Mesendoderm (in vitro differentiated cells): ENCODE measurements around the gene KCNQ1.

Source experiments
- DNase-seq: peaks from one replicate; pipeline ENCODE4 v3.0.0; 2013
- H2AK5ac ChIP-seq: 2 replicates; pipeline ENCODE4 v1.6.1; 2013; ENCODE audit warnings: low read length, inconsistent platforms
- H2BK120ac ChIP-seq: 2 replicates; pipeline ENCODE4 v1.6.1; 2013; ENCODE audit warnings: low read depth, mild to moderate bottlenecking, low read length, moderate library complexity, mixed read lengths
- H2BK15ac ChIP-seq: replicated peaks from 2 replicates; pipeline ENCODE4 v1.6.1; 2013; ENCODE audit warnings: low read depth, mild to moderate bottlenecking, moderate library complexity
- H2BK5ac ChIP-seq: 2 replicates; pipeline ENCODE4 v1.6.1; 2013; ENCODE audit warnings: low read length, inconsistent platforms
- H3K18ac ChIP-seq: 2 replicates; pipeline ENCODE4 v1.6.1; 2013; ENCODE audit warnings: mild to moderate bottlenecking, low read length, mixed read lengths
- H3K23ac ChIP-seq: one replicate; pipeline ENCODE4 v1.6.1; 2013; ENCODE audit warnings: low read length
- H3K27ac ChIP-seq: 2 replicates; pipeline ENCODE4 v1.5.1; 2013; ENCODE audit warnings: low read depth, mild to moderate bottlenecking, inconsistent platforms, low read length, moderate library complexity
- H3K27me3 ChIP-seq: 2 replicates; pipeline ENCODE4 v1.6.1; 2013; ENCODE audit warnings: low read length, control low read depth, mild to moderate bottlenecking, inconsistent platforms; ENCODE audit not compliant: insufficient read depth, poor library complexity
- H3K36me3 ChIP-seq: 2 replicates; pipeline ENCODE4 v1.6.1; 2013; ENCODE audit warnings: low read length, inconsistent platforms; ENCODE audit not compliant: control insufficient read depth, insufficient read depth
- H3K4ac ChIP-seq: one replicate; pipeline ENCODE4 v1.6.1; 2013; ENCODE audit warnings: low read depth, mild to moderate bottlenecking, low read length, moderate library complexity
- H3K4me1 ChIP-seq: 2 replicates; pipeline ENCODE4 v1.6.1; 2013; ENCODE audit warnings: low read depth, low read length, inconsistent platforms; ENCODE audit not compliant: control insufficient read depth
- H3K4me2 ChIP-seq: 2 replicates; pipeline ENCODE4 v1.6.1; 2013; ENCODE audit warnings: low read length
- H3K4me3 ChIP-seq: 2 replicates; pipeline ENCODE4 v1.5.1; 2013; ENCODE audit warnings: mild to moderate bottlenecking, low read length
- H3K56ac ChIP-seq: one replicate; pipeline ENCODE4 v1.6.1; 2013; ENCODE audit warnings: low read length
- H3K79me1 ChIP-seq: 2 replicates; pipeline ENCODE4 v1.6.1; 2013; ENCODE audit warnings: low read length, inconsistent platforms
- H3K79me2 ChIP-seq: 2 replicates; pipeline ENCODE4 v1.6.1; 2013; ENCODE audit warnings: mild to moderate bottlenecking, low read length; ENCODE audit not compliant: control insufficient read depth, insufficient read depth
- H3K9ac ChIP-seq: 2 replicates; pipeline ENCODE4 v1.6.1; 2013; ENCODE audit warnings: low read length, inconsistent platforms
- H4K5ac ChIP-seq: one replicate; pipeline ENCODE4 v1.6.1; 2013; ENCODE audit warnings: low read length
- H4K8ac ChIP-seq: one replicate; pipeline ENCODE4 v1.6.1; 2013; ENCODE audit warnings: low read depth, mild to moderate bottlenecking, control low read depth, low read length, moderate library complexity
- WGBS: extraction: QIAGEN DNeasy Blood & Tissue Kit; methylation state at CpG from one replicate; pipeline ENCODE4 v1.1.7; 2013; ENCODE audit warnings: low lambda C conversion rate, missing lambda C conversion rate; ENCODE audit not compliant: insufficient coverage; ENCODE audit errors: extremely low coverage; 5-methylcytosine and 5-hydroxymethylcytosine counted together

KCNQ1 gene

GRCh38 chr11:2686360-2687222 is 241.8 kb downstream of the KCNQ1 start:
- H3K79me1 ChIP-seq, result no peaks in the 10 kb centered on the region
- H3K18ac ChIP-seq, result no peak overlapping the region
- no peak overlapping the region for H4K8ac ChIP-seq
- no peak overlapping the region for H2AK5ac ChIP-seq
- DNase-seq, result no peak
- H3K56ac ChIP-seq, result no peak overlapping the region
- H2BK5ac ChIP-seq, result no peak overlapping the region
- H3K79me2 ChIP-seq, result no peaks in the 10 kb centered on the region
- peaks cover 10% of the 10 kb centered on the region for H3K4me1 ChIP-seq
- no peak overlapping the region for H4K5ac ChIP-seq
- WGBS, result no CpG with 5 or more reads among the region's 7 CpGs
- H3K27me3 ChIP-seq, result no peaks in the 10 kb centered on the region
- no peak overlapping the region for H3K9ac ChIP-seq
- H2BK120ac ChIP-seq, result no peak overlapping the region
- H3K4ac ChIP-seq, result no peak overlapping the region
- H3K23ac ChIP-seq, result no peak overlapping the region
- no peak overlapping the region for H3K27ac ChIP-seq
- no peak overlapping the region for H3K4me2 ChIP-seq
- H3K4me3 ChIP-seq, result no peak overlapping the region
- no peaks in the 10 kb centered on the region for H3K36me3 ChIP-seq
- no peak overlapping the region for H2BK15ac ChIP-seq

- H3K4me1 ChIP-seq, result peaks cover 10% of the 10 kb centered on the region
- H4K5ac ChIP-seq, result no peak overlapping the region
- H3K9ac ChIP-seq, result no peak overlapping the region
- no CpG with 5 or more reads among the region's 1 CpG for WGBS
- no peak overlapping the region for H2BK5ac ChIP-seq
- no peak overlapping the region for H3K4me3 ChIP-seq
- H3K79me1 ChIP-seq, result no peaks in the 10 kb centered on the region
- no peak overlapping the region for H4K8ac ChIP-seq
- no peaks in the 10 kb centered on the region for H3K27me3 ChIP-seq
- no peaks in the 10 kb centered on the region for H3K79me2 ChIP-seq
- H3K56ac ChIP-seq, result no peak overlapping the region
- H3K4ac ChIP-seq, result no peak overlapping the region
- no peak overlapping the region for H3K18ac ChIP-seq
- no peak overlapping the region for H3K27ac ChIP-seq
- no peak overlapping the region for H2BK15ac ChIP-seq
- no peak overlapping the region for H3K4me2 ChIP-seq
- no peak overlapping the region for H3K23ac ChIP-seq
- no peak overlapping the region for H2BK120ac ChIP-seq
- H2AK5ac ChIP-seq, result no peak overlapping the region
- DNase-seq, result no peak
- H3K36me3 ChIP-seq, result no peaks in the 10 kb centered on the region
Measured at GRCh38 chr11:2687223-2687530, 242.4 kb downstream of the KCNQ1 start.

- Histone ChIP-seq H4K8ac (no peak overlapping the region), H2BK5ac (no peak overlapping the region), H3K4ac (no peak overlapping the region), H3K9ac (no peak overlapping the region), H3K27me3 (no peaks in the 10 kb centered on the region), H4K5ac (no peak overlapping the region), H3K4me3 (no peak overlapping the region), H3K27ac (no peak overlapping the region), H2BK15ac (no peak overlapping the region), H3K23ac (peak overlapping the region; percentile 26), H3K79me2 (no peaks in the 10 kb centered on the region), H3K36me3 (no peaks in the 10 kb centered on the region), H3K79me1 (no peaks in the 10 kb centered on the region), H3K56ac (no peak overlapping the region), H3K4me2 (no peak overlapping the region), H2BK120ac (no peak overlapping the region), H2AK5ac (no peak overlapping the region), H3K18ac (no peak overlapping the region), H3K4me1 (peaks cover 13% of the 10 kb centered on the region)
- peak; percentile 23 for DNase-seq
- no CpG with 5 or more reads among the region's 7 CpGs for WGBS
Measured at GRCh38 chr11:2687782-2688191, 243.0 kb downstream of the KCNQ1 start.

- H3K4me1 ChIP-seq, result peaks cover 18% of the 10 kb centered on the region
- H3K18ac ChIP-seq, result no peak overlapping the region
- H3K56ac ChIP-seq, result peak overlapping the region; percentile 50
- no peak overlapping the region for H3K4me2 ChIP-seq
- H2BK120ac ChIP-seq, result no peak overlapping the region
- H3K79me2 ChIP-seq, result no peaks in the 10 kb centered on the region
- H2AK5ac ChIP-seq, result no peak overlapping the region
- H3K4ac ChIP-seq, result no peak overlapping the region
- H4K8ac ChIP-seq, result no peak overlapping the region
- no peaks in the 10 kb centered on the region for H3K27me3 ChIP-seq
- H3K23ac ChIP-seq, result no peak overlapping the region
- H4K5ac ChIP-seq, result no peak overlapping the region
- DNase-seq, result no peak
- H3K79me1 ChIP-seq, result no peaks in the 10 kb centered on the region
- H3K4me3 ChIP-seq, result no peak overlapping the region
- H2BK15ac ChIP-seq, result no peak overlapping the region
- no peak overlapping the region for H3K27ac ChIP-seq
- no peak overlapping the region for H2BK5ac ChIP-seq
- H3K9ac ChIP-seq, result no peak overlapping the region
- no peaks in the 10 kb centered on the region for H3K36me3 ChIP-seq
- whole genome bisulfite sequencing, result no CpG with 5 or more reads among the region's 6 CpGs
Measured at GRCh38 chr11:2688381-2689231, 243.8 kb downstream of the KCNQ1 start.

GRCh38 chr11:2689651-2690575 is 245.1 kb downstream of the KCNQ1 start:
- no peak overlapping the region for H3K27ac ChIP-seq
- no peak overlapping the region for H2BK5ac ChIP-seq
- no peak overlapping the region for H3K4ac ChIP-seq
- H4K8ac ChIP-seq, result no peak overlapping the region
- DNase-seq, result no peak
- no peak overlapping the region for H2BK120ac ChIP-seq
- no peak overlapping the region for H3K4me3 ChIP-seq
- no peaks in the 10 kb centered on the region for H3K79me2 ChIP-seq
- no peak overlapping the region for H3K4me2 ChIP-seq
- H4K5ac ChIP-seq, result no peak overlapping the region
- no peak overlapping the region for H2BK15ac ChIP-seq
- no peak overlapping the region for H3K23ac ChIP-seq
- no peaks in the 10 kb centered on the region for H3K79me1 ChIP-seq
- no peak overlapping the region for H3K18ac ChIP-seq
- H3K56ac ChIP-seq, result no peak overlapping the region
- no peaks in the 10 kb centered on the region for H3K36me3 ChIP-seq
- no peak overlapping the region for H2AK5ac ChIP-seq
- WGBS, result no CpG with 5 or more reads among the region's 8 CpGs
- H3K4me1 ChIP-seq, result peaks cover 25% of the 10 kb centered on the region
- H3K9ac ChIP-seq, result no peak overlapping the region
- H3K27me3 ChIP-seq, result no peaks in the 10 kb centered on the region
